Body of pancreas (tissue), 4 donors: ENCODE data around the gene SPCS2.

Experiments
- CTCF ChIP-seq, 7 experiments: fragments of 450-650 bp in 4 of 7; fragments of 200-600 bp in 3 of 7; sonication (generic) in 3 of 7; IDR thresholded peaks; one replicate each; pipeline ENCODE4 v1.5.1; 2016 to 2019; ENCODE audit warnings: antibody characterized with exemption in 7 of 7
- POLR2A ChIP-seq, 3 donors: fragments of 450-650 bp; IDR thresholded peaks; one replicate each; pipeline ENCODE4 v1.6.1; 2016; ENCODE audit warnings: antibody characterized with exemption in 3 of 3, mild to moderate bottlenecking in 2 of 3

- TF ChIP-seq POLR2A (IDR thresholded peaks at IDR 0.05) (no peak), CTCF (IDR thresholded peaks at IDR 0.05) (no peak)
Measured at GRCh38 chr11:74926304-74927030, 22.6 kb upstream of the SPCS2 start.
